Right atrium auricular region (tissue), 2 donors: ENCODE data around the gene CNTNAP2. TPM values are rescaled to one million over a fixed set of nuclear protein-coding genes. Genes with fewer than 3 reads are reported as not detected.

Source experiments
- DNase-seq: peaks from one replicate; pipeline ENCODE4 v3.0.0-alpha.2; 2019; ENCODE audit warnings: low spot score
- H3K27ac ChIP-seq, 2 donors: fragments of 200-600 bp; sonication (generic); 1 replicate in 1 of 2; 2 replicates in 1 of 2; pipeline ENCODE4 v1.5.1; 2016 to 2019
- H3K27me3 ChIP-seq, 2 donors: fragments of 200-600 bp; sonication (generic); one replicate each; pipeline versions ENCODE4 v1.5.1 to v1.6.0; 2017 to 2019
- H3K36me3 ChIP-seq: fragments of 200-600 bp; sonication (generic); one replicate; pipeline ENCODE4 v1.5.1; 2016
- H3K4me1 ChIP-seq, 2 donors: fragments of 200-600 bp; sonication (generic); one replicate each; pipeline versions ENCODE4 v1.5.1 to v1.6.0; 2017 to 2019
- H3K4me3 ChIP-seq, 2 donors: fragments of 200-600 bp; sonication (generic); 1 replicate in 1 of 2; 2 replicates in 1 of 2; pipeline ENCODE4 v1.5.1; 2017 to 2019; ENCODE audit warnings: mild to moderate bottlenecking in 1 of 2, moderate library complexity in 1 of 2
- H3K9me3 ChIP-seq, 2 donors: fragments of 200-600 bp; sonication (generic); one replicate each; pipeline ENCODE4 v1.5.1; 2019
- total RNA-seq, 2 donors: library from RNA; depleted of rRNA; stranded (reverse); fragments of >200 nt; gene quantifications; one replicate each; pipeline ENCODE4 v1.1.0, GENCODE V29; 2016
- TF ChIP-seq, protein P1 (sequence below), 2 donors: fragments of 200-600 bp; sonication (generic); IDR thresholded peaks; one replicate each; pipeline ENCODE4 v1.5.1; 2019; ENCODE audit warnings: antibody characterized with exemption in 2 of 2

Gene CNTNAP2
- total RNA-seq, 2 donors from 2014 or later, result 1.1 to 1.7 TPM

GRCh38 chr7:147968046-147968610, 1851.5 kb downstream of the CNTNAP2 start:
- Histone ChIP-seq H3K27me3 (no peaks in the 10 kb centered on the region), H3K4me1 (no peaks in the 10 kb centered on the region), H3K36me3 (no peaks in the 10 kb centered on the region), H3K27ac (no peak overlapping the region), H3K9me3 (no peaks in the 10 kb centered on the region), H3K4me3 (no peak overlapping the region)
- DNase-seq, result no peak
- TF ChIP-seq, protein P1, sequence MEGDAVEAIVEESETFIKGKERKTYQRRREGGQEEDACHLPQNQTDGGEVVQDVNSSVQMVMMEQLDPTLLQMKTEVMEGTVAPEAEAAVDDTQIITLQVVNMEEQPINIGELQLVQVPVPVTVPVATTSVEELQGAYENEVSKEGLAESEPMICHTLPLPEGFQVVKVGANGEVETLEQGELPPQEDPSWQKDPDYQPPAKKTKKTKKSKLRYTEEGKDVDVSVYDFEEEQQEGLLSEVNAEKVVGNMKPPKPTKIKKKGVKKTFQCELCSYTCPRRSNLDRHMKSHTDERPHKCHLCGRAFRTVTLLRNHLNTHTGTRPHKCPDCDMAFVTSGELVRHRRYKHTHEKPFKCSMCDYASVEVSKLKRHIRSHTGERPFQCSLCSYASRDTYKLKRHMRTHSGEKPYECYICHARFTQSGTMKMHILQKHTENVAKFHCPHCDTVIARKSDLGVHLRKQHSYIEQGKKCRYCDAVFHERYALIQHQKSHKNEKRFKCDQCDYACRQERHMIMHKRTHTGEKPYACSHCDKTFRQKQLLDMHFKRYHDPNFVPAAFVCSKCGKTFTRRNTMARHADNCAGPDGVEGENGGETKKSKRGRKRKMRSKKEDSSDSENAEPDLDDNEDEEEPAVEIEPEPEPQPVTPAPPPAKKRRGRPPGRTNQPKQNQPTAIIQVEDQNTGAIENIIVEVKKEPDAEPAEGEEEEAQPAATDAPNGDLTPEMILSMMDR (IDR thresholded peaks at IDR 0.05), result no peak

DNA sequence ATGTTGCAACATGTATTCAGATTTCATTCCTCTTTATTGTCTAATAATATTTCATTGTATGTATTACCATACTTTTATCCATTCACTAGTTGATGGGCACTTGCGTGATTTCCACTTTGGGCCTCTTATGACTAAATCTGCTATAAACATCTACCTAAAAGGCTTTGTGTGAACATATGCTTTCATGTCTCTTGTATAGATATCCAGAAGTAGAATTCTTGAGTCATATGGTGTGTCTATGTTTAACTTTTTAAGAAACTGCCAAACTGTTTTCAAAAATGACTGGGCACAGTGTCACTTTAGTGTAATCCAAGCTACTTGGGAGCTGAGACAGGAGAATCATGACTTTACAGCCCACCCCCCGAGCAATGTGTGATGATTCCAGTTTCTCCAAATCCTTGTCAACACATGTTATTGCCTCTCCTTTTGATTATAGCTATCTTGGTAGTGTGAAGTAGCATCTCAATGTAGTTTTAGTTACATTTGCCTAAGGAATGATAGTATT, 1855.1 kb downstream of the CNTNAP2 start:
- H3K4me1 ChIP-seq, result no peaks in the 10 kb centered on the region
- H3K36me3 ChIP-seq, result no peaks in the 10 kb centered on the region
- DNase-seq, result no peak
- no peak overlapping the region for H3K4me3 ChIP-seq
- no peaks in the 10 kb centered on the region for H3K9me3 ChIP-seq
- H3K27me3 ChIP-seq, result no peaks in the 10 kb centered on the region
- TF ChIP-seq, protein P1 (IDR thresholded peaks at IDR 0.05), result no peak
- no peak overlapping the region for H3K27ac ChIP-seq

- Histone ChIP-seq H3K9me3 (no peaks in the 10 kb centered on the region), H3K27ac (no peak overlapping the region), H3K4me3 (no peak overlapping the region), H3K27me3 (no peaks in the 10 kb centered on the region), H3K36me3 (no peaks in the 10 kb centered on the region), H3K4me1 (no peaks in the 10 kb centered on the region)
- DNase-seq, result no peak
- TF ChIP-seq, protein P1 (IDR thresholded peaks at IDR 0.05), result no peak
These were observed 1861.6 kb downstream of the CNTNAP2 start for GRCh38 chr7:147978201-147978600.

GRCh38 chr7:147978651-147979050, 1862.0 kb downstream of the CNTNAP2 start:
- Histone ChIP-seq H3K9me3 (no peaks in the 10 kb centered on the region), H3K36me3 (no peaks in the 10 kb centered on the region), H3K4me3 (no peak overlapping the region), H3K27ac (no peak overlapping the region), H3K4me1 (no peaks in the 10 kb centered on the region), H3K27me3 (no peaks in the 10 kb centered on the region)
- DNase-seq, result no peak
- TF ChIP-seq, protein P1 (IDR thresholded peaks at IDR 0.05), result no peak

DNA sequence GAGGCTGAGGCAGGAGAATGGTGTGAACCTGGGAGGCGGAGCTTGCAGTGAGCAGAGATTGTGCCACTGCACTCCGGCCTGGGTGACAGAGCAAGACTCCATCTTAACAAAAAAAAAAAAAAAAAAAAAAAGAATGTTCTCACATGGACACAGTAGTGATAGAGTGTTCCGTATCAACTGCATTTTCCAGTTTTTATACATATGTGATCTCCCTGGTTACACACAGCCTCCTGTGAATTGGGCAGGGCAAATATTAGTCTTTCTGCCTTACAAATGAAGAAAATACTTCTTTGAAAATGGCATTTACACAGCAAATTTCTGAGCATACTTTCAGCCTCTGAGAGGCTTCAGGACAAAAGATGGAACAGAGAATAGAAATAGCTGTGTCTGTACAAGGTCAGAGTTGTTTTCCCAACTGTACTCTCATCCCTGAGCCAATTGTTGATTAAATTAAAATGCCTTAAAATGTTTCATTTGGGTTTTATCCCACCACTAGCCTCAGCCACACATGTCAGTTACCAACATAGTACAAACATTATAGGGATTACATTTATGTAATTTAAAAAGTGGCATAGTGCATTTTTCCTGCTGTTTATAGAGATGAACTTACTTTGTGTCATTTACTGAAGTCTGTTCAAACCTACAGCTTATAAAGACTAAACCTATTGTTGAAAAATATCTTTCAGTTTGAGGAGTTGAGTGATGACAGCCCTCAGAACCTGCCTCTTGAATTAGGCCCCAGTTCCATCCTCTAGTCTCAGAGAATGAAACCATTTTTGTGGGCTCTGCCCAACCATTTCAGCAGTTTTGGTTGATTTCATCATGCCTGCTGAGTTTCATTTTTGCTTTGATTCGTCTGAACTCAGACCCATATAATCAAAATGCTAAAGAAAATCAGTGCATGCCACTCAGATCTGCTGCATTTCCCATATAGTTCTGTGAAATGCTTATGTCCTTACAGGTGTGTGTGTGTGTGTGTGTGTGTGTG, 1864.5 kb downstream of the CNTNAP2 start:
- Histone ChIP-seq H3K4me3 (no peak overlapping the region), H3K27ac (no peak overlapping the region), H3K27me3 (no peaks in the 10 kb centered on the region), H3K36me3 (no peaks in the 10 kb centered on the region), H3K4me1 (no peaks in the 10 kb centered on the region), H3K9me3 (no peaks in the 10 kb centered on the region)
- DNase-seq, result no peak
- TF ChIP-seq, protein P1 (IDR thresholded peaks at IDR 0.05), result no peak
